Kidney (tissue), 22 donors: ENCODE measurements around the gene UNC119B. TPM values are rescaled to one million over a fixed set of nuclear protein-coding genes. Genes with fewer than 3 reads are reported as not detected.
A peak's percentile ranks its signal among the peaks of the same experiment; 100 is the strongest.

Experiments
- DNase-seq, 5 donors: peaks; one replicate each; pipeline ENCODE4 v3.0.0-alpha.2; 2013 to 2020
- FAIRE-seq: peaks from 2 replicates; lab custom pipeline; 2012; peaks lifted over from hg19 to GRCh38; lab: Jason Lieb, UNC
- H3K27ac ChIP-seq, 2 donors: one replicate each; pipeline ENCODE4 v1.7.0; 2013; ENCODE audit warnings: low read depth in 2 of 2, low read length in 2 of 2, inconsistent platforms in 1 of 2
- H3K27me3 ChIP-seq: one replicate; pipeline ENCODE4 v1.7.1; 2013; ENCODE audit warnings: low read length, inconsistent platforms; ENCODE audit not compliant: control insufficient read depth, insufficient read depth
- H3K36me3 ChIP-seq, 3 donors: one replicate each; pipeline versions ENCODE4 v1.7.0 to v1.7.1; 2013; ENCODE audit warnings: low read length in 3 of 3, control low read depth in 1 of 3, inconsistent platforms in 1 of 3; ENCODE audit not compliant: insufficient read depth in 3 of 3, control insufficient read depth in 2 of 3
- H3K4me1 ChIP-seq, 3 donors: one replicate each; pipeline versions ENCODE4 v1.7.0 to v1.7.1; 2013; ENCODE audit warnings: low read length in 3 of 3, inconsistent platforms in 1 of 3, low read depth in 1 of 3; ENCODE audit not compliant: control insufficient read depth in 2 of 3, insufficient read depth in 2 of 3
- H3K4me3 ChIP-seq, 3 donors: one replicate each; pipeline versions ENCODE4 v1.7.0 to v1.8.1; 2013; ENCODE audit warnings: low read length in 3 of 3, control low read depth in 1 of 3, inconsistent platforms in 1 of 3
- H3K9ac ChIP-seq, 3 donors: one replicate each; pipeline versions ENCODE4 v1.7.0 to v1.7.1; 2013; ENCODE audit warnings: low read length in 3 of 3, control low read depth in 1 of 3, inconsistent platforms in 1 of 3
- H3K9me3 ChIP-seq, 3 donors: one replicate each; pipeline versions ENCODE4 v1.7.0 to v1.7.1; 2013; ENCODE audit warnings: low read length in 3 of 3, control low read depth in 1 of 3, inconsistent platforms in 1 of 3; ENCODE audit not compliant: control insufficient read depth in 2 of 3, insufficient read depth in 1 of 3
- intact Hi-C: fragments of 100-400 bp; cut with DNase I; formaldehyde crosslinking; loops from one replicate; pipeline ENCODE4 v1.11.1; 2022
- long read RNA-seq, 10 donors: library from polyadenylated mRNA in 1 of 10; unstranded in 1 of 10; transcript quantifications; one replicate each; pipeline ENCODE4 v2.0.0 and lab custom pipeline, GENCODE V29; 2021 to 2026
- polyA plus RNA-seq: library from polyadenylated mRNA; stranded (reverse); fragments of 350-450 nt; fragmentation: Illumina TruSeq; extraction: RNeasy Lipid Tissue Mini Kit (QIAGEN cat#74804); gene quantifications from one replicate; pipeline ENCODE4 v1.2.3, GENCODE V29; 2014; ENCODE audit warnings: low read depth, low replicate concordance; ENCODE audit not compliant: insufficient read depth
- total RNA-seq: library from RNA; stranded (reverse); fragmentation: NEBNext Ultra II Directional; extraction: Animal tissue kit (Norgen Biotek cat#: 25700); gene quantifications from one replicate; pipeline ENCODE4 v1.2.1, GENCODE V29; 2021
- TF ChIP-seq, protein P1 (sequence below): IDR thresholded peaks from 3 replicates; pipeline ENCODE4 v1.5.1; 2012; ENCODE audit warnings: mild to moderate bottlenecking, moderate library complexity, borderline replicate concordance; ENCODE audit not compliant: insufficient read depth; ENCODE audit errors: extremely low read depth
- donor health status: control.
- donor health status: control.
- donor health status: control.
- donor health status: control.
- donor health status: control.
- donor health status: DM: yes; HTN: yes; CAD: no.
- donor health status: Normal renal cell carcinoma (clear cell type).

UNC119B gene
- total RNA-seq (44.5 TPM), polyA plus RNA-seq (29.4 TPM)
- long read RNA-seq, donor 1, full-length matches to known transcripts = 8 of 23 reads
- long read RNA-seq, donor 1, partial matches to known transcripts = 15 of 23 reads
- long read RNA-seq, donor 1, other reads (novel, unspliced or antisense) = 0 of 23 reads
- long read RNA-seq, donor 2, full-length matches to known transcripts = 7 of 12 reads
- long read RNA-seq, donor 2, partial matches to known transcripts = 5 of 12 reads
- long read RNA-seq, donor 2, other reads (novel, unspliced or antisense) = 0 of 12 reads
- long read RNA-seq, donor 3, full-length matches to known transcripts = 18 of 32 reads
- long read RNA-seq, donor 3, partial matches to known transcripts = 14 of 32 reads
- long read RNA-seq, donor 3, other reads (novel, unspliced or antisense) = 0 of 32 reads
- long read RNA-seq, donor 4, full-length matches to known transcripts = 10 of 21 reads
- long read RNA-seq, donor 4, partial matches to known transcripts = 11 of 21 reads
- long read RNA-seq, donor 4, other reads (novel, unspliced or antisense) = 0 of 21 reads
- long read RNA-seq, donor 5 = 0 reads
- long read RNA-seq, donor 6, full-length matches to known transcripts = 5 of 5 reads
- long read RNA-seq, donor 6, partial matches to known transcripts = 0 of 5 reads
- long read RNA-seq, donor 6, other reads (novel, unspliced or antisense) = 0 of 5 reads
- long read RNA-seq, donor 7, full-length matches to known transcripts = 10 of 10 reads
- long read RNA-seq, donor 7, partial matches to known transcripts = 0 of 10 reads
- long read RNA-seq, donor 7, other reads (novel, unspliced or antisense) = 0 of 10 reads
- long read RNA-seq, donor 8, full-length matches to known transcripts = 9 of 21 reads
- long read RNA-seq, donor 8, partial matches to known transcripts = 12 of 21 reads
- long read RNA-seq, donor 8, other reads (novel, unspliced or antisense) = 0 of 21 reads
- long read RNA-seq, donor 9, full-length matches to known transcripts = 3 of 16 reads
- long read RNA-seq, donor 9, partial matches to known transcripts = 13 of 16 reads
- long read RNA-seq, donor 9, other reads (novel, unspliced or antisense) = 0 of 16 reads
- long read RNA-seq, donor 10, full-length matches to known transcripts = 9 of 25 reads
- long read RNA-seq, donor 10, partial matches to known transcripts = 16 of 25 reads
- long read RNA-seq, donor 10, other reads (novel, unspliced or antisense) = 0 of 25 reads

GRCh38 chr12:120710031-120710804 lies at the start of gene UNC119B:
UNC119B (plus strand) TSS chr12:120710458; CDS start chr12:120710475, 17 bp downstream.
- FAIRE-seq = no peak
- Histone ChIP-seq H3K27me3 (no peaks in the 10 kb centered on the region), H3K36me3 (peaks cover 4 to 19% (median 4%) of the 10 kb centered on the region in 3 donors), H3K9me3 (no peaks in the 10 kb centered on the region), H3K4me3 (peak within 1 kb of the TSS; percentile 65 to 80 (median 73)), H3K9ac (peak within 1 kb of the TSS; percentile 33 to 56 (median 37)), H3K27ac (peak within 1 kb of the TSS; percentile 69 to 83), H3K4me1 (peaks cover 3 to 17% (median 14%) of the 10 kb centered on the region in 3 donors)
- peak; percentile 68 to 90 (median 80) for DNase-seq
- TF ChIP-seq, protein P1, sequence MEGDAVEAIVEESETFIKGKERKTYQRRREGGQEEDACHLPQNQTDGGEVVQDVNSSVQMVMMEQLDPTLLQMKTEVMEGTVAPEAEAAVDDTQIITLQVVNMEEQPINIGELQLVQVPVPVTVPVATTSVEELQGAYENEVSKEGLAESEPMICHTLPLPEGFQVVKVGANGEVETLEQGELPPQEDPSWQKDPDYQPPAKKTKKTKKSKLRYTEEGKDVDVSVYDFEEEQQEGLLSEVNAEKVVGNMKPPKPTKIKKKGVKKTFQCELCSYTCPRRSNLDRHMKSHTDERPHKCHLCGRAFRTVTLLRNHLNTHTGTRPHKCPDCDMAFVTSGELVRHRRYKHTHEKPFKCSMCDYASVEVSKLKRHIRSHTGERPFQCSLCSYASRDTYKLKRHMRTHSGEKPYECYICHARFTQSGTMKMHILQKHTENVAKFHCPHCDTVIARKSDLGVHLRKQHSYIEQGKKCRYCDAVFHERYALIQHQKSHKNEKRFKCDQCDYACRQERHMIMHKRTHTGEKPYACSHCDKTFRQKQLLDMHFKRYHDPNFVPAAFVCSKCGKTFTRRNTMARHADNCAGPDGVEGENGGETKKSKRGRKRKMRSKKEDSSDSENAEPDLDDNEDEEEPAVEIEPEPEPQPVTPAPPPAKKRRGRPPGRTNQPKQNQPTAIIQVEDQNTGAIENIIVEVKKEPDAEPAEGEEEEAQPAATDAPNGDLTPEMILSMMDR = no peak
- intact Hi-C loops = loop anchor here (10.0 kb wide), 2 partner anchors 65 to 125 kb away; partner anchors contain the start of genes CABP1 and POP5

DNA sequence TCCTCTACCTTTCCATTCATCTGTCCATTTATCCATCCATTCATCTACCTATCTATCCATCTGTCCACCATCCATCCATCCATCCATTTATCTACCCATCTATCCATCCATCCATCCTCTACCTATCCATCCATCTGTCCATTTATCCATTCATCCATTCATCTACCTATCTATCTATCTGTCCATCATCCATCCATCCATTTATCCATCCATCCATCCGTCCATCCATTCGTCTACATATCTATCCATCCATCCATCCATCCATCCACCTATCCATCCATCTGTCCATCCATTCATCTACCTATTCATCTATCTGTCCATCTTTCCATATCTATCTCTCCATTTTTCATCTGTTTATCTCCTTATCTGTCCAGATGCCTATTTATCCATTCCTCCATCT lies 48.8 kb upstream of the UNC119B start:
- intact Hi-C loops = no loop called here
- H3K4me1 ChIP-seq = no peaks in the 10 kb centered on the region
- no peak for DNase-seq
- H3K9me3 ChIP-seq = no peaks in the 10 kb centered on the region
- no peaks in the 10 kb centered on the region for H3K27me3 ChIP-seq
- H3K36me3 ChIP-seq = no peaks in the 10 kb centered on the region
- no peak overlapping the region for H3K4me3 ChIP-seq
- H3K27ac ChIP-seq = no peak overlapping the region
- TF ChIP-seq, protein P1 = no peak
- no peak for FAIRE-seq
- H3K9ac ChIP-seq = no peak overlapping the region

DNA sequence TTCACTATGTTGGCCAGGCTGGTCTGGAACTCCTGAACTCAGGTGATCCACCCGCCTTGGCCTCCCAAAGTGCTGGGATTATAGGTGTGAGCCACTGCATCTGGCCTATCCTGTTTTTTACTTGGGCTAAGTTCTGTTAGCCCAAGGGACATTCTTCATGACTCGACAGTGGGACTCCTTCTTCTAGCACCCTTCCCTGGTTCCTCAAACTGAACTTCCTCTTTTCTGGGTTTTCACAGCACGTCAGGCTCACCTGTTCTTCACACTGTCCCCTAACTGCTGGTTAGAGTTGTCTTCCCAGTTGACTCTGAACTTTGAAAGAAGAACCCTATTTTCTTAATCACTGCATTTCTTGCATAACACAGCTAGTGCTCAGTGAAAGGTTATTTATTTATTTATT lies 47.4 kb upstream of the UNC119B start:
- Histone ChIP-seq H3K27me3 (no peaks in the 10 kb centered on the region), H3K9ac (no peak overlapping the region), H3K4me1 (no peaks in the 10 kb centered on the region), H3K36me3 (no peaks in the 10 kb centered on the region), H3K9me3 (no peaks in the 10 kb centered on the region), H3K4me3 (no peak overlapping the region), H3K27ac (no peak overlapping the region)
- TF ChIP-seq, protein P1 = no peak
- no peak for FAIRE-seq
- intact Hi-C loops = no loop called here
- peak in 1 of 5 donors; percentile 16 for DNase-seq
